Vagina (tissue), 2 donors: ENCODE data around the gene SLK. TPM values are rescaled to one million over a fixed set of nuclear protein-coding genes. Genes with fewer than 3 reads are reported as not detected.

Experiments used
- DNase-seq, 2 donors: peaks; one replicate each; pipeline ENCODE4 v3.0.0-alpha.2; 2017; ENCODE audit errors: extremely low spot score in 2 of 2
- H3K27ac ChIP-seq: fragments of 200-600 bp; sonication (generic); one replicate; pipeline ENCODE4 v1.5.1; 2019
- H3K27me3 ChIP-seq: fragments of 200-600 bp; sonication (generic); one replicate; pipeline ENCODE4 v1.5.1; 2019
- H3K36me3 ChIP-seq, 2 donors: fragments of 200-600 bp; sonication (generic); one replicate each; pipeline ENCODE4 v1.5.1; 2017 to 2019
- H3K4me1 ChIP-seq: fragments of 200-600 bp; sonication (generic); one replicate; pipeline ENCODE4 v1.5.1; 2019
- H3K4me3 ChIP-seq, 2 donors: fragments of 200-600 bp; sonication (generic); 1 replicate in 1 of 2; 2 replicates in 1 of 2; pipeline ENCODE4 v1.5.1; 2016 to 2019
- H3K9me3 ChIP-seq: fragments of 200-600 bp; sonication (generic); one replicate; pipeline ENCODE4 v1.5.1; 2019
- POLR2A ChIP-seq, 2 donors: fragments of 450-650 bp; IDR thresholded peaks; one replicate each; pipeline ENCODE4 v1.6.1; 2017; ENCODE audit warnings: antibody characterized with exemption in 2 of 2, mild to moderate bottlenecking in 2 of 2, moderate library complexity in 2 of 2
- POLR2AphosphoS5 ChIP-seq, 2 donors: sonication (generic); formaldehyde crosslinking; IDR thresholded peaks; one replicate each; pipeline ENCODE4 v1.9.0; 2017; ENCODE audit warnings: antibody characterized with exemption in 2 of 2, mild to moderate bottlenecking in 2 of 2, low read depth in 1 of 2; ENCODE audit not compliant: insufficient read depth in 1 of 2
- intact Hi-C: fragments of 100-400 bp; cut with DNase I; formaldehyde crosslinking; loops from one replicate; pipeline ENCODE4 v1.15.1; 2023
- total RNA-seq: library from RNA; depleted of rRNA; stranded (reverse); fragments of >200 nt; gene quantifications from one replicate; pipeline ENCODE4 v1.2.3, GENCODE V29; 2016
- TF ChIP-seq, protein P1 (sequence below), 3 experiments: fragments of 450-650 bp in 2 of 3; fragments of 200-600 bp in 1 of 3; sonication (generic) in 1 of 3; IDR thresholded peaks; one replicate each; pipeline ENCODE4 v1.5.1; 2017 to 2019; ENCODE audit warnings: antibody characterized with exemption in 3 of 3, mild to moderate bottlenecking in 2 of 3, moderate library complexity in 2 of 3

Gene SLK
- total RNA-seq, 1 donor from 2014 or later: 50.1 TPM

DNA sequence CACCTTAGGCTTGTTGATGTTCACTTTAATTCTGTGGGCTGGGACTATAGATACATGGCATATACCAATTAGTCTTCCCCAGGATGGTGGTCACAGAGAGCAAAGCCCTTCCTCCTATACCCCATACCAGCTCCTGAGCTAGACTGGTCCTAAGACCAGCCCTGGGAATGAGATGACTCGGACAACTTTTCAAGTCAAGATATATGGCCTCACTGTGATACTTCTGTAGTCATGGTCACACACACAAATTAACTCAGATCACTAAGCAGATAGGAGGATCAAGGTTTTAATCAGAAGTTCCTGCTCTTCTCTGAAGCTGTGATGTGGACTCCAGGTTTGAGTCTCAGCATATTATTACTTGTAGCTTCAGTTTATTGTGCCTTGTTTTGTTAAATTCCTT lies 53.1 kb downstream of the SLK start:
- Histone ChIP-seq H3K4me3 (no peak overlapping the region), H3K27ac (no peak overlapping the region), H3K36me3 (peaks cover 0 to 68% of the 10 kb centered on the region in 2 donors), H3K27me3 (no peaks in the 10 kb centered on the region), H3K9me3 (no peaks in the 10 kb centered on the region), H3K4me1 (no peaks in the 10 kb centered on the region)
- no peak for TF ChIP-seq POLR2A (IDR thresholded peaks at IDR 0.05)
- TF ChIP-seq POLR2AphosphoS5 (IDR thresholded peaks at IDR 0.05; ENCODE audit: insufficient read depth in 1 of 2, low read depth in 1 of 2): no peak
- TF ChIP-seq, protein P1, sequence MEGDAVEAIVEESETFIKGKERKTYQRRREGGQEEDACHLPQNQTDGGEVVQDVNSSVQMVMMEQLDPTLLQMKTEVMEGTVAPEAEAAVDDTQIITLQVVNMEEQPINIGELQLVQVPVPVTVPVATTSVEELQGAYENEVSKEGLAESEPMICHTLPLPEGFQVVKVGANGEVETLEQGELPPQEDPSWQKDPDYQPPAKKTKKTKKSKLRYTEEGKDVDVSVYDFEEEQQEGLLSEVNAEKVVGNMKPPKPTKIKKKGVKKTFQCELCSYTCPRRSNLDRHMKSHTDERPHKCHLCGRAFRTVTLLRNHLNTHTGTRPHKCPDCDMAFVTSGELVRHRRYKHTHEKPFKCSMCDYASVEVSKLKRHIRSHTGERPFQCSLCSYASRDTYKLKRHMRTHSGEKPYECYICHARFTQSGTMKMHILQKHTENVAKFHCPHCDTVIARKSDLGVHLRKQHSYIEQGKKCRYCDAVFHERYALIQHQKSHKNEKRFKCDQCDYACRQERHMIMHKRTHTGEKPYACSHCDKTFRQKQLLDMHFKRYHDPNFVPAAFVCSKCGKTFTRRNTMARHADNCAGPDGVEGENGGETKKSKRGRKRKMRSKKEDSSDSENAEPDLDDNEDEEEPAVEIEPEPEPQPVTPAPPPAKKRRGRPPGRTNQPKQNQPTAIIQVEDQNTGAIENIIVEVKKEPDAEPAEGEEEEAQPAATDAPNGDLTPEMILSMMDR (IDR thresholded peaks at IDR 0.05): no peak
- DNase-seq: no peak
- intact Hi-C loops: no loop called here

- H3K36me3 ChIP-seq: peaks cover 0 to 81% of the 10 kb centered on the region in 2 donors
- H3K4me1 ChIP-seq: no peaks in the 10 kb centered on the region
- TF ChIP-seq POLR2AphosphoS5 (IDR thresholded peaks at IDR 0.05; ENCODE audit: insufficient read depth in 1 of 2, low read depth in 1 of 2): no peak
- no peak for TF ChIP-seq POLR2A (IDR thresholded peaks at IDR 0.05)
- TF ChIP-seq, protein P1 (IDR thresholded peaks at IDR 0.05): no peak
- no peaks in the 10 kb centered on the region for H3K27me3 ChIP-seq
- H3K27ac ChIP-seq: no peak overlapping the region
- H3K9me3 ChIP-seq: no peaks in the 10 kb centered on the region
- no peak for DNase-seq
- intact Hi-C loops: no loop called here
- no peak overlapping the region for H3K4me3 ChIP-seq
These were observed 54.3 kb downstream of the SLK start for GRCh38 chr10:104021246-104021645.

- no peaks in the 10 kb centered on the region for H3K4me1 ChIP-seq
- TF ChIP-seq POLR2AphosphoS5 (IDR thresholded peaks at IDR 0.05; ENCODE audit: insufficient read depth in 1 of 2, low read depth in 1 of 2): no peak
- TF ChIP-seq, protein P1 (IDR thresholded peaks at IDR 0.05): no peak
- no peak for TF ChIP-seq POLR2A (IDR thresholded peaks at IDR 0.05)
- no peaks in the 10 kb centered on the region for H3K9me3 ChIP-seq
- no peak overlapping the region for H3K27ac ChIP-seq
- peaks cover 0 to 89% of the 10 kb centered on the region in 2 donors for H3K36me3 ChIP-seq
- DNase-seq: no peak
- intact Hi-C loops: no loop called here
- H3K4me3 ChIP-seq: no peak overlapping the region
- no peaks in the 10 kb centered on the region for H3K27me3 ChIP-seq
These were observed 55.1 kb downstream of the SLK start for GRCh38 chr10:104022026-104022425.

DNA sequence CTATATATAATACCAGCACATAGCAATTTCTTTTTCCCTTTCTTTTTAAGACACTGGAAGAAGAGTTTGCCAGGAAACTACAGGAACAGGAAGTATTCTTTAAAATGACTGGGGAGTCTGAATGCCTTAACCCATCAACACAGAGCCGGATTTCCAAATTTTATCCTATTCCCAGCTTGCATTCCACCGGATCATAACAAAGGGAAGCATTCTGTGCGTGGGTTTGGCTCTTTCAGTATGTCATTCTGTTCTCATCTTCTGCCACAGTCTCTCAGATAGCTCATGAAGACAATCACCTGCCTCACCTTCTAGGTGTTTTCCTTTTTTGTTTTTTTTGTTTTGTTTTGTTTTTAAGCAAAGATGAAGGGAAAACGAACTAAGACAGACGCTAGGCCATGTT lies 58.6 kb downstream of the SLK start:
- peaks cover 0 to 77% of the 10 kb centered on the region in 2 donors for H3K36me3 ChIP-seq
- no peaks in the 10 kb centered on the region for H3K4me1 ChIP-seq
- no peak overlapping the region for H3K27ac ChIP-seq
- no peak overlapping the region for H3K4me3 ChIP-seq
- H3K27me3 ChIP-seq: no peaks in the 10 kb centered on the region
- H3K9me3 ChIP-seq: no peaks in the 10 kb centered on the region
- no peak for DNase-seq
- intact Hi-C loops: no loop called here
- TF ChIP-seq, protein P1 (IDR thresholded peaks at IDR 0.05): no peak
- TF ChIP-seq POLR2A (IDR thresholded peaks at IDR 0.05): no peak
- no peak for TF ChIP-seq POLR2AphosphoS5 (IDR thresholded peaks at IDR 0.05; ENCODE audit: insufficient read depth in 1 of 2, low read depth in 1 of 2)

DNA sequence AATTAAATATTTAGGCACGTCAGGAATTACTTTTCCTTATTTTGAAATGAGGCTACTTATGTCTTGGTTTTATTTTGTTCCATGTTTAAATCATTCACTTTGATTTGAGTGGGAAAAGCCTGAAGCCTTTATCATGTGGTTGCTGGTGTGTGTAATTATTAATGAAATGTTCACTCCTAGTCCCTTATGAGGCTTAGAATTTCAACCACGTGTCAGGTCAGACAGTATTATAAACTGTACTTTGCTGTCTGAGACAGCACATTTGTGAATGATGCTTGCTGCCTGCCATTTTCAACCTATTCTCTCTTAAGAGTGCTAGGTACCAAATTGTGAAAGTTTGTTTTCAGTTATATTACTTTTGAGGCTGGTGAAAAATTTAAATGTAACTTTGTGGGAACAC lies 59.8 kb downstream of the SLK start:
- no peak overlapping the region for H3K27ac ChIP-seq
- no peak for TF ChIP-seq POLR2A (IDR thresholded peaks at IDR 0.05)
- TF ChIP-seq, protein P1 (IDR thresholded peaks at IDR 0.05): no peak
- no peak for TF ChIP-seq POLR2AphosphoS5 (IDR thresholded peaks at IDR 0.05; ENCODE audit: insufficient read depth in 1 of 2, low read depth in 1 of 2)
- H3K4me1 ChIP-seq: no peaks in the 10 kb centered on the region
- H3K9me3 ChIP-seq: no peaks in the 10 kb centered on the region
- H3K36me3 ChIP-seq: peaks cover 0 to 72% of the 10 kb centered on the region in 2 donors
- no peak for DNase-seq
- intact Hi-C loops: no loop called here
- no peaks in the 10 kb centered on the region for H3K27me3 ChIP-seq
- no peak overlapping the region for H3K4me3 ChIP-seq
